ENCODE measurements around the gene IFITM2. TPM values are rescaled to one million over a fixed set of nuclear protein-coding genes. Genes with fewer than 3 reads are reported as not detected.

Gene IFITM2
- total and polyA plus RNA-seq, 8 donors, result 8.8 to 394 (median 37.8) TPM

DNA sequence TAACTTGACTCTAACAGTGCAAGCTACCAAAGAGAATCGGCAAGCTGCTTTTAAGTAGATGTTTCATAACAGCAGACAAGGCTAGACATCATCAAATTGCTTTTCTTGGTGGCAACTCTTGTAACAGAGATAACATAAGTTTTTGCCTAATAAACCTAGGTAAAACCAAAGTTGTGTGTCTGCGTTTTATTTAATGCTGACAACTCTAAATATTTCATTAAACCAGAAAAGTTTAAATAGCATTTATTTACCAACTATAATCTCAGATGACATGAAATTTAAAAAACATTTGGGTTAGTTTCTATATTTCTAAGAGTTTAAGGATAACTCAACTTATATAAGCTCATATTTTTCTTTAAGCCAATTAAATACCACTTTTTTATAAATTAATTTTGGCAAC lies 32.3 kb downstream of the IFITM2 start:
- Histone ChIP-seq H3K36me3 (no peaks in the 10 kb centered on the region), H3K27me3 (no peaks in the 10 kb centered on the region), H3K27ac (no peak overlapping the region), H3K4me3 (no peak overlapping the region), H3K4me1 (peaks cover 0 to 24% (median 9%) of the 10 kb centered on the region in 4 donors), H3K9me3 (no peaks in the 10 kb centered on the region)
- intact Hi-C loops (cut with DNase I; ENCODE audit: low total_unique reads), result no loop called here
- no peak for DNase-seq
- TF ChIP-seq POLR2A (IDR thresholded peaks at IDR 0.05), result no peak
- TF ChIP-seq EP300 (IDR thresholded peaks at IDR 0.05), result no peak
- TF ChIP-seq, protein P1, sequence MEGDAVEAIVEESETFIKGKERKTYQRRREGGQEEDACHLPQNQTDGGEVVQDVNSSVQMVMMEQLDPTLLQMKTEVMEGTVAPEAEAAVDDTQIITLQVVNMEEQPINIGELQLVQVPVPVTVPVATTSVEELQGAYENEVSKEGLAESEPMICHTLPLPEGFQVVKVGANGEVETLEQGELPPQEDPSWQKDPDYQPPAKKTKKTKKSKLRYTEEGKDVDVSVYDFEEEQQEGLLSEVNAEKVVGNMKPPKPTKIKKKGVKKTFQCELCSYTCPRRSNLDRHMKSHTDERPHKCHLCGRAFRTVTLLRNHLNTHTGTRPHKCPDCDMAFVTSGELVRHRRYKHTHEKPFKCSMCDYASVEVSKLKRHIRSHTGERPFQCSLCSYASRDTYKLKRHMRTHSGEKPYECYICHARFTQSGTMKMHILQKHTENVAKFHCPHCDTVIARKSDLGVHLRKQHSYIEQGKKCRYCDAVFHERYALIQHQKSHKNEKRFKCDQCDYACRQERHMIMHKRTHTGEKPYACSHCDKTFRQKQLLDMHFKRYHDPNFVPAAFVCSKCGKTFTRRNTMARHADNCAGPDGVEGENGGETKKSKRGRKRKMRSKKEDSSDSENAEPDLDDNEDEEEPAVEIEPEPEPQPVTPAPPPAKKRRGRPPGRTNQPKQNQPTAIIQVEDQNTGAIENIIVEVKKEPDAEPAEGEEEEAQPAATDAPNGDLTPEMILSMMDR (IDR thresholded peaks at IDR 0.05), result no peak
- no peak for TF ChIP-seq POLR2AphosphoS5 (IDR thresholded peaks at IDR 0.05)
- WGBS, 5 donors, result 93 to 98% (median 96%) methylated on average over 2 of the region's 2 CpGs

DNA sequence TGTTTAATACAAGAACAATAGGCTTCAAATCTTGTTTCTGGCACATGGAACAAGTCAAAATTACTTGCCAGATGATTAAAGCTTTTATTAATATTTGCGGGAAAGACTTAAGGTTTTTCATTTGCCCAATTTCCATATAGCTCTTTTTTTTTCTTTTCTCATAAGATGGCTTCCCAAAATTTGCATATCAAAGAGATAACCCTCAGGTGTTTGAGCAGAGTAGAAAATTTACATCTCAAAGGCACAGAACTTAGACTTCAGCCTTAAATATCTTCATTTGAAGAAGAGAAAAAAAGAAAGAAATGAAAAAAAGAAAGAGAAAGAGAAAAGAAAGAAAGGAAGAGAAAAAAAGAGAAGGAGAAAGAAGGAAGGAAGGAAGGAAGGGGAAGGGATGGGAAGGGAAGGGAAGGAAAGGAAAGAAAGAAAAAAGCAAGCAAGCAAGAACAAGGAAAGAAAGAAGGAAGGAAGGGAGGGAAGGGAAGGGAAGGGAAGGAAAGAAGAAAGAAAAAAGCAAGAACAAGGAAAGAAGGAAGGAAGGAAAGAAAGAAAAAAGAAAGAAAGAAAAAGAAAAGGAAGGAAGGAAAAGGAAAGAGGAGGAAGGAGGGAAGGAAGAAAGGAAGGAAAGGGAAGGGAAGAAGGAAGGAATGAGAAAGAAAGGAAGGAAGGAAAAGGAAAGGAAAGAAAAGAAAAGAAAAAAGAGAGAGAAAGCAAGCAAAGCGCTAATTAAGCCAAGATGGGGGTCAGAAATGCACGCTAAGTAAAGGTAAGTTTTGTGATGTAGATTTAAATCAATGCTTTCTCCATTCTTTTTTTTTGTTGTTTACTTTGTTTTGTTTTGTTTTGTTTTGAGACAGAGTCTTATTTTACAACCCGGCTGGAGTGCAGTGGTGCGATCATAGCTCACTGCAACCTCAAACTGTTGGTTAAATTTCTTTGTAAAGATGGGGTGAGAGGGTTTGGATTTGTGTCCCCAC lies 33.2 kb downstream of the IFITM2 start:
- H3K27me3 ChIP-seq, result no peaks in the 10 kb centered on the region
- DNase-seq, result no peak
- H3K27ac ChIP-seq, result no peak overlapping the region
- no peak for TF ChIP-seq POLR2A (IDR thresholded peaks at IDR 0.05)
- no peak for TF ChIP-seq EP300 (IDR thresholded peaks at IDR 0.05)
- TF ChIP-seq, protein P1 (IDR thresholded peaks at IDR 0.05), result no peak
- TF ChIP-seq POLR2AphosphoS5 (IDR thresholded peaks at IDR 0.05), result no peak
- 62 to 85% (median 80%) methylated on average over 4 to 5 of the region's 5 CpGs for WGBS, 5 donors
- intact Hi-C loops (cut with DNase I; ENCODE audit: low total_unique reads), result no loop called here
- peaks cover 0 to 18% (median 8%) of the 10 kb centered on the region in 4 donors for H3K4me1 ChIP-seq
- H3K9me3 ChIP-seq, result no peaks in the 10 kb centered on the region
- H3K4me3 ChIP-seq, result no peak overlapping the region
- no peaks in the 10 kb centered on the region for H3K36me3 ChIP-seq

DNA sequence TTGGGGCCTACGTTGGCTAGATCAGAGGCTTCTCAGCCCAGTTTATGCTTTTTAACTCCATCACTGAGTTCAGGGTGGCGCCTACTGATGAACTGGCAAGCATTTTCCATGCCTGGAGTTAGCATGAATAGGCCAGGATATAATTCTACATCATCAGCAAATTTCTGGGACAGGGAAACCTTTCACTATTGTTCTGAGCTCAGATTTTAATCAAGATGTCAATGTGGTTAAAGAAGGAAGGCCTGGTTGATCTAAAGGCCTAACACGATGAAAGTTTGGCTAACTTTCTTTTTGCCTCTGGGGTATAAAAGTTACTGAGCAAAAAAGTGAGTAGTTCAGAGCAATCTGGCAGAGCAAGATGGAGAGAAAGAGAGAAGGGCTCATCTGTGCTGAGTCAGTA lies 34.7 kb downstream of the IFITM2 start:
- Histone ChIP-seq H3K4me1 (peaks cover 0 to 4% (median 0%) of the 10 kb centered on the region in 4 donors), H3K36me3 (no peaks in the 10 kb centered on the region), H3K27me3 (no peaks in the 10 kb centered on the region), H3K4me3 (no peak overlapping the region), H3K9me3 (no peaks in the 10 kb centered on the region), H3K27ac (no peak overlapping the region)
- 73 to 80% (median 77%) methylated on average over 3 of the region's 3 CpGs for WGBS, 5 donors
- intact Hi-C loops (cut with DNase I; ENCODE audit: low total_unique reads), result no loop called here
- TF ChIP-seq, protein P1 (IDR thresholded peaks at IDR 0.05), result no peak
- TF ChIP-seq EP300 (IDR thresholded peaks at IDR 0.05) (no peak), POLR2A (IDR thresholded peaks at IDR 0.05) (no peak), POLR2AphosphoS5 (IDR thresholded peaks at IDR 0.05) (no peak)
- DNase-seq, result peak in 1 of 2 donors; percentile 6

DNA sequence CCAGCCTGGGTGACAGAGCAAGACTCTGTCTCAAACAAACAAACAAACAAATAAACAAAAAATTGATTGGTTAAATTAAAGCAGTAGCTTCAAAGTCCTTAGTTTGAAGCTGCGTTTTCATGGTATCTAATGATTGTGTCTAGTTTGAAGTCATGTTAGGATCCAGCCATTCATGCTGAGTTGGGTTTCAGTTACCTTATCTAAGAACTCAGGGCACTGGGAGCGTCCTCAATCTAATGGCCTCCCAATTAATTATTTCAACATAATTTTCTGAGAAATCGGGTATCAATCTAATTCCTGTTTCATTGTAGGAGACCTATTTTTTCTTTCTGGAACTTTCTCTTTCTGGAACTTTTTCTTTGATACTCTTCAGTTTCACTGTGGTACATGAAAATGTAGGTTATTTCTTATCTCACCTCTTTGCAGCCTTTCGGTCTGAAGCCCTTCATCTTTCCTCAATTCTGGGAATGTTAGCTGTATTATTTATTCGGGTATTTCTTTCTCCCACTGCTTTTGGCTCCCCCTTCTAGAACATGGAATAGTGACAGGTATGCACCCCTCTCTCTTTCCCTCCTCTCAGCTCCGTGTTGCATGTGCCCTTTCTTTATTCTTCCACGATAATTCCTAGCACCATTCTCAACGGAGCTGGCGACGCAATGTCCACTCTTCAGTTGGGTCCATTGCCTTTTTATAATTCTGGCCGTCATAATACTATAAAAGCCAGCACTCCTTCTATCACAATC lies 37.4 kb downstream of the IFITM2 start:
- H3K4me1 ChIP-seq, result peaks cover 0 to 4% (median 0%) of the 10 kb centered on the region in 4 donors
- TF ChIP-seq POLR2AphosphoS5 (IDR thresholded peaks at IDR 0.05), result no peak
- TF ChIP-seq POLR2A (IDR thresholded peaks at IDR 0.05), result no peak
- no peak for TF ChIP-seq EP300 (IDR thresholded peaks at IDR 0.05)
- TF ChIP-seq, protein P1 (IDR thresholded peaks at IDR 0.05), result no peak
- intact Hi-C loops (cut with DNase I; ENCODE audit: low total_unique reads), result no loop called here
- H3K9me3 ChIP-seq, result no peaks in the 10 kb centered on the region
- no peak for DNase-seq
- no peaks in the 10 kb centered on the region for H3K36me3 ChIP-seq
- H3K27me3 ChIP-seq, result peaks cover 0 to 4% (median 0%) of the 10 kb centered on the region in 3 donors
- no peak overlapping the region for H3K4me3 ChIP-seq
- H3K27ac ChIP-seq, result no peak overlapping the region
- 89 to 91% (median 90%) methylated on average over 11 of the region's 11 CpGs for WGBS, 5 donors

Measured in stomach (tissue), 9 donors.